GM18507 (cell line): Measurements from ENCODE around the gene AGBL4.

ENCODE experiments used
- DNase-seq: peaks from one replicate; pipeline ENCODE4 v3.0.0; 2011; ENCODE audit warnings: low read depth; ENCODE audit not compliant: insufficient read length; ENCODE audit errors: extremely low spot score
- FAIRE-seq: peaks from 2 replicates; lab custom pipeline; 2011; peaks lifted over from hg19 to GRCh38; lab: Jason Lieb, UNC

The AGBL4 gene

GRCh38 chr1:48875552-48876329 lies 1148.0 kb downstream of the AGBL4 start:
- no peak for FAIRE-seq
- no peak for DNase-seq

GRCh38 chr1:48873944-48874343 lies 1149.8 kb downstream of the AGBL4 start:
- DNase-seq: no peak
- no peak for FAIRE-seq

- peak; percentile 35 for FAIRE-seq
- no peak for DNase-seq
These were observed 1153.2 kb downstream of the AGBL4 start for GRCh38 chr1:48870596-48870995.

- DNase-seq: no peak
These were observed 1154.4 kb downstream of the AGBL4 start for GRCh38 chr1:48869116-48869893.

GRCh38 chr1:48864913-48865312 lies 1158.8 kb downstream of the AGBL4 start:
- FAIRE-seq: no peak
- DNase-seq: no peak

More at GRCh38 chr1:48869116-48869893, 1154.4 kb downstream of the AGBL4 start:
- FAIRE-seq: no peak

- DNase-seq: no peak
- FAIRE-seq: no peak
These were observed 1164.3 kb downstream of the AGBL4 start for GRCh38 chr1:48859456-48859855.

- no peak for FAIRE-seq
- DNase-seq: no peak
These were observed 1165.4 kb downstream of the AGBL4 start for GRCh38 chr1:48858200-48858920.

GRCh38 chr1:48853006-48853405 lies 1170.7 kb downstream of the AGBL4 start:
- FAIRE-seq: no peak
- DNase-seq: no peak

GRCh38 chr1:48851638-48852037 lies 1172.1 kb downstream of the AGBL4 start:
- FAIRE-seq (no peak), DNase-seq (no peak)

GRCh38 chr1:48848035-48848434 lies 1175.7 kb downstream of the AGBL4 start:
- FAIRE-seq (no peak), DNase-seq (no peak)

- DNase-seq: no peak
- no peak for FAIRE-seq
These were observed 1177.3 kb downstream of the AGBL4 start for GRCh38 chr1:48846441-48846840.

- DNase-seq (no peak), FAIRE-seq (no peak)
These were observed 1179.6 kb downstream of the AGBL4 start for GRCh38 chr1:48844187-48844586.

GRCh38 chr1:48841966-48842365 lies 1181.8 kb downstream of the AGBL4 start:
- FAIRE-seq (no peak), DNase-seq (no peak)

- DNase-seq (no peak), FAIRE-seq (no peak)
These were observed 1182.3 kb downstream of the AGBL4 start for GRCh38 chr1:48841461-48841860.

GRCh38 chr1:48831120-48831978 lies 1192.4 kb downstream of the AGBL4 start:
- DNase-seq: no peak

GRCh38 chr1:48830715-48831114 lies 1193.0 kb downstream of the AGBL4 start:
- DNase-seq (no peak), FAIRE-seq (no peak)

More at GRCh38 chr1:48831120-48831978, 1192.4 kb downstream of the AGBL4 start:
- no peak for FAIRE-seq

- no peak for FAIRE-seq
These were observed 1194.3 kb downstream of the AGBL4 start for GRCh38 chr1:48829446-48829845.

GRCh38 chr1:48823168-48823567 lies 1200.6 kb downstream of the AGBL4 start:
- no peak for DNase-seq
- no peak for FAIRE-seq

More at GRCh38 chr1:48829446-48829845, 1194.3 kb downstream of the AGBL4 start:
- DNase-seq: no peak

GRCh38 chr1:48820491-48820890 lies 1203.3 kb downstream of the AGBL4 start:
- DNase-seq (no peak), FAIRE-seq (no peak)
